Measurements from ENCODE around the gene RET. TPM values are rescaled to one million over a fixed set of nuclear protein-coding genes. Genes with fewer than 3 reads are reported as not detected.

The RET gene
- total RNA-seq, 1 experiment from 2014 or later = 81.1 TPM

GRCh38 chr10:43074409-43074808 is 2.5 kb upstream of the RET start:
- no peaks in the 10 kb centered on the region for H3K36me3 ChIP-seq (ENCODE audit: control insufficient read depth, insufficient read depth, low read length)
- no peaks in the 10 kb centered on the region for H3K9me3 ChIP-seq (ENCODE audit: control insufficient read depth, insufficient read depth, low read depth, low read length)
- ChIA-PET CTCF (interaction anchor here (0.7 kb wide), 1 partner anchor 8 kb away, joined by 3 read pairs; no protein-coding TSS in a partner anchor), POLR2A (no interaction called here)
- in situ Hi-C loops (cut with HindIII; ENCODE audit: low pct_unique_long_range_greater_than_20kb, low sequenced_read_pairs) (no loop called here), intact Hi-C loops (cut with micrococcal nuclease; ENCODE audit: unreplicated experiment) (no loop called here)
- no peak overlapping the region for H3K4me3 ChIP-seq (ENCODE audit: low read depth in 2 of 2, low read length in 2 of 2)
- no peak for DNase-seq (ENCODE audit: low read depth, low spot score)
- TF ChIP-seq CTCF (IDR thresholded peaks at IDR 0.05) = no peak
- no peak for TF ChIP-seq REST (IDR thresholded peaks at IDR 0.05; ENCODE audit: insufficient read depth in 1 of 2, low read depth in 2 of 2, low read length in 1 of 2)
- TF ChIP-seq TCF7L2 (IDR thresholded peaks at IDR 0.05; ENCODE audit: low read depth, low read length) = no peak
- TF ChIP-seq POLR2AphosphoS5 (IDR thresholded peaks at IDR 0.05; ENCODE audit: low read depth, low read length) = no peak
- no peak for TF ChIP-seq SIN3A (IDR thresholded peaks at IDR 0.05; ENCODE audit: borderline replicate concordance, insufficient read depth, low read depth, low read length)
- no peak for ATAC-seq
- H3K27me3 ChIP-seq (ENCODE audit: control insufficient read depth, insufficient read depth, low read length) = no peaks in the 10 kb centered on the region
- peaks cover 9% of the 10 kb centered on the region for H3K4me1 ChIP-seq (ENCODE audit: control insufficient read depth, insufficient read depth, low read length)
- no peak overlapping the region for H3K27ac ChIP-seq (ENCODE audit: low read length)
- no TSS peak for BruUV-seq (replicated peaks)

- CTCF ChIA-PET = interaction anchor here (0.5 to 1.3 kb wide), 5 partner anchors 8 to 651 kb away, joined by 3 to 4 read pairs (median 3); no protein-coding TSS in a partner anchor
- no peak for DNase-seq (ENCODE audit: low read depth, low spot score)
- Histone ChIP-seq H3K4me3 (ENCODE audit: low read depth in 2 of 2, low read length in 2 of 2) (no peak overlapping the region), H3K9me3 (ENCODE audit: control insufficient read depth, insufficient read depth, low read depth, low read length) (no peaks in the 10 kb centered on the region), H3K36me3 (ENCODE audit: control insufficient read depth, insufficient read depth, low read length) (no peaks in the 10 kb centered on the region), H3K27ac (ENCODE audit: low read length) (no peak overlapping the region), H3K27me3 (ENCODE audit: control insufficient read depth, insufficient read depth, low read length) (no peaks in the 10 kb centered on the region), H3K4me1 (ENCODE audit: control insufficient read depth, insufficient read depth, low read length) (peaks cover 9% of the 10 kb centered on the region)
- in situ Hi-C loops (cut with HindIII; ENCODE audit: low pct_unique_long_range_greater_than_20kb, low sequenced_read_pairs) = no loop called here
- intact Hi-C loops (cut with micrococcal nuclease; ENCODE audit: unreplicated experiment) = no loop called here
- BruUV-seq (replicated peaks) = no TSS peak
- TF ChIP-seq REST (IDR thresholded peaks at IDR 0.05; ENCODE audit: insufficient read depth in 1 of 2, low read depth in 2 of 2, low read length in 1 of 2) (no peak), TCF7L2 (IDR thresholded peaks at IDR 0.05; ENCODE audit: low read depth, low read length) (no peak), CTCF (IDR thresholded peaks at IDR 0.05) (no peak), SIN3A (IDR thresholded peaks at IDR 0.05; ENCODE audit: borderline replicate concordance, insufficient read depth, low read depth, low read length) (no peak), POLR2AphosphoS5 (IDR thresholded peaks at IDR 0.05; ENCODE audit: low read depth, low read length) (no peak)
- ATAC-seq = no peak
- POLR2A ChIA-PET = interaction anchor here (0.6 kb wide), 1 partner anchor 25 kb away, joined by 7 read pairs; no protein-coding TSS in a partner anchor
Observed at GRCh38 chr10:43074827-43075611, 1.9 kb upstream of the RET start.

All from Panc1 (cell line).